HG02610 (cell line): ENCODE measurements around the gene TMTC2.
A peak's percentile ranks its signal among the peaks of the same experiment; 100 is the strongest.

ENCODE experiments used
- ATAC-seq: cut with Tn5 transposase; IDR thresholded peaks from one replicate; pipeline ENCODE4 v1.9.1; 2021; ENCODE audit warnings: mild to moderate bottlenecking, moderate library complexity; ENCODE audit not compliant: unreplicated experiment

The TMTC2 gene

GRCh38 chr12:82876075-82876474, 189.4 kb downstream of the TMTC2 start:
- ATAC-seq: no peak

- ATAC-seq: no peak
These were observed 191.3 kb downstream of the TMTC2 start for GRCh38 chr12:82877963-82878362.

GRCh38 chr12:82880442-82880901, 193.8 kb downstream of the TMTC2 start:
- ATAC-seq: no peak

GRCh38 chr12:82883394-82884355, 197.0 kb downstream of the TMTC2 start:
- ATAC-seq: no peak

- ATAC-seq: no peak
These were observed 200.1 kb downstream of the TMTC2 start for GRCh38 chr12:82886671-82887340.

GRCh38 chr12:82893896-82894295, 207.2 kb downstream of the TMTC2 start:
- no peak for ATAC-seq

GRCh38 chr12:82896277-82896676, 209.6 kb downstream of the TMTC2 start:
- no peak for ATAC-seq

GRCh38 chr12:82896979-82897378, 210.3 kb downstream of the TMTC2 start:
- ATAC-seq: no peak

GRCh38 chr12:82898441-82898840, 211.7 kb downstream of the TMTC2 start:
- no peak for ATAC-seq

GRCh38 chr12:82904219-82904790, 217.6 kb downstream of the TMTC2 start:
- ATAC-seq: no peak

GRCh38 chr12:82910246-82910893, 223.7 kb downstream of the TMTC2 start:
- ATAC-seq: no peak

- no peak for ATAC-seq
These were observed 225.7 kb downstream of the TMTC2 start for GRCh38 chr12:82912406-82912805.

GRCh38 chr12:82919388-82920054, 232.8 kb downstream of the TMTC2 start:
- no peak for ATAC-seq

- no peak for ATAC-seq
These were observed 237.2 kb downstream of the TMTC2 start for GRCh38 chr12:82923935-82924334.

- ATAC-seq: no peak
These were observed 239.9 kb downstream of the TMTC2 start for GRCh38 chr12:82926630-82927029.

GRCh38 chr12:82930301-82930700, 243.6 kb downstream of the TMTC2 start:
- no peak for ATAC-seq

GRCh38 chr12:82931349-82932116, 244.8 kb downstream of the TMTC2 start:
- ATAC-seq: no peak

GRCh38 chr12:82937151-82937550, 250.4 kb downstream of the TMTC2 start:
- no peak for ATAC-seq

GRCh38 chr12:82942521-82942920, 255.8 kb downstream of the TMTC2 start:
- no peak for ATAC-seq

GRCh38 chr12:82942991-82943401, 256.3 kb downstream of the TMTC2 start:
- ATAC-seq: peak; percentile 48
